GM12878 (cell line): ENCODE results near the gene FRYL. TPM values are rescaled to one million over a fixed set of nuclear protein-coding genes. Genes with fewer than 3 reads are reported as not detected.

Source experiments
- ATAC-seq: fragments of 200-7000 bp; cut with Tn5 transposase; 3 replicates; pipeline ENCODE4 v1.9.1; 2020; ENCODE audit warnings: mild to moderate bottlenecking, moderate library complexity
- BruUV-seq: library from RNA; stranded (reverse); fragments of 400-500 nt; replicated peaks from 2 replicates; lab custom pipeline; 2021; lab: Mats Ljungman, UMichigan
- CTCF ChIA-PET: fragments of 300-600 bp; sonication (Branson Sonifier 250); formaldehyde crosslinking; extraction: SDS; loops from one replicate; lab custom pipeline; 2021; ENCODE audit warnings: inconsistent platforms; lab: Yijun Ruan, JAX
- POLR2A ChIA-PET: fragments of 350-600 bp; formaldehyde crosslinking; extraction: SDS; loops from one replicate; lab custom pipeline; 2021; ENCODE audit warnings: inconsistent platforms; lab: Charles Lee
- RAD21 ChIA-PET: fragments of 300-600 bp; sonication (Branson Sonifier 250); formaldehyde crosslinking; loops from one replicate; lab custom pipeline; 2023; ENCODE audit warnings: antibody characterized with exemption; ENCODE audit not compliant: unreplicated experiment; lab: Charles Lee
- SMC1A ChIA-PET: fragments of 300-600 bp; sonication (Branson Sonifier 250); formaldehyde crosslinking; loops from one replicate; lab custom pipeline; 2023; ENCODE audit not compliant: unreplicated experiment, uncharacterized antibody; lab: Charles Lee
- DNase-seq: peaks from one replicate; pipeline ENCODE4 v3.0.0-alpha.2; 2011; ENCODE audit warnings: low read depth, low spot score
- FAIRE-seq: peaks from 3 replicates; lab custom pipeline; 2011; peaks lifted over from hg19 to GRCh38; lab: Jason Lieb, UNC
- H2AFZ ChIP-seq: 2 replicates; pipeline ENCODE4 v1.6.0; 2011; ENCODE audit warnings: low read depth, low read length, control low read depth; ENCODE audit not compliant: control insufficient read depth
- H3K27ac ChIP-seq: 2 replicates; pipeline ENCODE4 v1.5.1; 2011; ENCODE audit warnings: control low read depth; ENCODE audit not compliant: control insufficient read depth, insufficient read depth
- H3K27me3 ChIP-seq, 2 experiments: replicated peaks in 1 of 2; 2 replicates each; pipeline versions ENCODE4 v1.6.0 to v1.6.1; 2011; ENCODE audit warnings: low read length in 1 of 2; ENCODE audit not compliant: control insufficient read depth in 2 of 2, insufficient read depth in 2 of 2
- H3K36me3 ChIP-seq, 2 experiments: 2 replicates each; pipeline ENCODE4 v1.5.1; 2011; ENCODE audit warnings: low read length in 1 of 2; ENCODE audit not compliant: control insufficient read depth in 2 of 2, insufficient read depth in 2 of 2
- H3K4me1 ChIP-seq: 2 replicates; pipeline ENCODE4 v1.6.1; 2011; ENCODE audit warnings: mild to moderate bottlenecking, low read length, moderate library complexity, mixed read lengths; ENCODE audit not compliant: control insufficient read depth, insufficient read depth
- H3K4me2 ChIP-seq: 2 replicates; pipeline ENCODE4 v1.6.0; 2011; ENCODE audit warnings: control low read depth; ENCODE audit not compliant: control insufficient read depth, insufficient read depth
- H3K4me3 ChIP-seq: fragments of 200-600 bp; sonication (generic); 2 replicates; pipeline ENCODE4 v1.5.1; 2016
- H3K79me2 ChIP-seq: 2 replicates; pipeline ENCODE4 v1.6.0; 2011; ENCODE audit warnings: low read length; ENCODE audit not compliant: control insufficient read depth, insufficient read depth
- H3K9ac ChIP-seq: 2 replicates; pipeline ENCODE4 v1.8.0; 2011; ENCODE audit warnings: low read length, control low read depth, mixed read lengths; ENCODE audit not compliant: control insufficient read depth, insufficient read depth
- H3K9me3 ChIP-seq: replicated peaks from 3 replicates; pipeline ENCODE4 v1.5.1; 2011; ENCODE audit warnings: mild to moderate bottlenecking, low read length; ENCODE audit not compliant: control insufficient read depth, insufficient read depth
- H4K20me1 ChIP-seq: 2 replicates; pipeline ENCODE4 v1.6.0; 2011; ENCODE audit not compliant: control insufficient read depth, insufficient read depth
- BACH1 ChIP-seq: fragments of 450-650 bp; IDR thresholded peaks from 2 replicates; pipeline ENCODE4 v1.6.1; 2017; ENCODE audit warnings: mild to moderate bottlenecking, borderline replicate concordance
- BCLAF1 ChIP-seq: fragments of 450-650 bp; IDR thresholded peaks from 2 replicates; pipeline ENCODE4 v1.6.1; 2017; ENCODE audit warnings: antibody characterized with exemption, mild to moderate bottlenecking, moderate library complexity
- CEBPB ChIP-seq, 2 experiments: fragments of 150-350 bp in 1 of 2; IDR thresholded peaks; 2 replicates each; pipeline ENCODE4 v1.6.1; 2012 to 2014; ENCODE audit warnings: low read depth in 2 of 2, low read length in 2 of 2, borderline replicate concordance in 1 of 2, inconsistent platforms in 1 of 2
- ELK1 ChIP-seq: IDR thresholded peaks from 2 replicates; pipeline ENCODE4 v1.6.1; 2012; ENCODE audit warnings: low read depth, low read length, improper control_type of control experiment
- ETV6 ChIP-seq, 2 experiments: fragments of 450-650 bp in 1 of 2; IDR thresholded peaks in 1 of 2; conservative IDR thresholded peaks in 1 of 2; 2 replicates each; pipeline ENCODE4 v1.6.1; 2014; ENCODE audit warnings: antibody characterized with exemption in 1 of 2, borderline replicate concordance in 1 of 2, low read depth in 1 of 2, mild to moderate bottlenecking in 1 of 2, moderate library complexity in 1 of 2
- HDGF ChIP-seq: fragments of 450-650 bp; IDR thresholded peaks from 2 replicates; pipeline ENCODE4 v1.6.1; 2016; ENCODE audit warnings: antibody characterized with exemption
- IKZF1 ChIP-seq: fragments of 450-650 bp; conservative IDR thresholded peaks from 2 replicates; pipeline ENCODE4 v1.6.1; 2017; ENCODE audit warnings: antibody characterized with exemption, mild to moderate bottlenecking
- IKZF2 ChIP-seq, 2 experiments: fragments of 450-650 bp; IDR thresholded peaks; 2 replicates each; pipeline ENCODE4 v1.6.1; 2017; ENCODE audit warnings: mild to moderate bottlenecking in 2 of 2, moderate library complexity in 2 of 2
- MLLT1 ChIP-seq: fragments of 450-650 bp; IDR thresholded peaks from 2 replicates; pipeline ENCODE4 v1.6.1; 2016; ENCODE audit warnings: mild to moderate bottlenecking
- MYB ChIP-seq: fragments of 150-350 bp; IDR thresholded peaks from 2 replicates; pipeline ENCODE4 v1.6.1; 2014; ENCODE audit warnings: mild to moderate bottlenecking, low read depth, low read length, borderline replicate concordance
- NFYB ChIP-seq: IDR thresholded peaks from 2 replicates; pipeline ENCODE4 v1.6.1; 2011; ENCODE audit warnings: low read depth, mild to moderate bottlenecking, low read length, improper control_type of control experiment, moderate library complexity; ENCODE audit not compliant: insufficient read depth
- NR2C2 ChIP-seq: IDR thresholded peaks from 2 replicates; pipeline ENCODE4 v1.6.1; 2011; ENCODE audit warnings: borderline replicate concordance, low read depth; ENCODE audit not compliant: control insufficient read depth, insufficient read length
- NRF1 ChIP-seq: conservative IDR thresholded peaks from 2 replicates; pipeline ENCODE4 v1.6.1; 2011; ENCODE audit warnings: mild to moderate bottlenecking, low read depth, low read length, improper control_type of control experiment
- RAD21 ChIP-seq: IDR thresholded peaks from 2 replicates; pipeline ENCODE4 v1.6.1; 2011; ENCODE audit warnings: mild to moderate bottlenecking, low read depth, low read length, moderate library complexity; ENCODE audit not compliant: insufficient read depth
- ZNF384 ChIP-seq: IDR thresholded peaks from 2 replicates; pipeline ENCODE4 v1.6.1; 2012; ENCODE audit warnings: low read depth, mild to moderate bottlenecking, low read length, improper control_type of control experiment, borderline replicate concordance
- ZNF622 ChIP-seq: fragments of 450-650 bp; IDR thresholded peaks from 2 replicates; pipeline ENCODE4 v1.6.1; 2017; ENCODE audit warnings: mild to moderate bottlenecking, inconsistent platforms
- WGBS: methylation state at CpG from one replicate; pipeline ENCODE4 v1.1.6; 2016; ENCODE audit warnings: low lambda C conversion rate; ENCODE audit not compliant: insufficient replicate concordance, insufficient coverage; ENCODE audit errors: missing lambda C conversion rate; 5-methylcytosine and 5-hydroxymethylcytosine counted together
- in situ Hi-C: fragments of 300-500 bp; cut with MboI; formaldehyde crosslinking; loops from 9 replicates; pipeline ENCODE4 v1.14.3; 2018; ENCODE audit warnings: mixed read lengths
- intact Hi-C: fragments of 100-400 bp; cut with micrococcal nuclease; formaldehyde crosslinking; loops from one replicate; pipeline ENCODE4 v1.14.2; 2022; ENCODE audit not compliant: unreplicated experiment
- polyA plus RNA-seq, 11 experiments: library from polyadenylated mRNA; depleted of rRNA in 4 of 11; unstranded in 6 of 11; stranded (reverse) in 5 of 11; fragments of >200 nt; fragmentation: Nextera tagmentation in 4 of 11; fragmentation: Illumina TruSeq in 1 of 11; extraction: Ambion mirVana in 4 of 11; extraction: Trizol in 1 of 11; gene quantifications; 1 replicate in 1 of 11; 2 replicates in 10 of 11; pipeline versions ENCODE4 v1.2.1 to v1.2.3, GENCODE V29; 2011 to 2016; ENCODE audit warnings: inconsistent platforms in 2 of 11, missing spikeins in 2 of 11, low read depth in 1 of 11
- total RNA-seq, 4 experiments: library from RNA; depleted of rRNA in 3 of 4; stranded (reverse); fragments of >200 nt in 3 of 4; fragmentation: Illumina TruSeq in 1 of 4; extraction: Trizol in 1 of 4; gene quantifications; 2 replicates each; pipeline versions ENCODE4 v1.2.1 to v1.2.3, GENCODE V29; 2013 to 2021

FRYL gene
- total and polyA plus RNA-seq, 10 of the 15 experiments (the other 5 are each of a cell fraction or from before 2014, with no cell fraction given), result 10.3 to 50.6 (median 28.7) TPM

DNA sequence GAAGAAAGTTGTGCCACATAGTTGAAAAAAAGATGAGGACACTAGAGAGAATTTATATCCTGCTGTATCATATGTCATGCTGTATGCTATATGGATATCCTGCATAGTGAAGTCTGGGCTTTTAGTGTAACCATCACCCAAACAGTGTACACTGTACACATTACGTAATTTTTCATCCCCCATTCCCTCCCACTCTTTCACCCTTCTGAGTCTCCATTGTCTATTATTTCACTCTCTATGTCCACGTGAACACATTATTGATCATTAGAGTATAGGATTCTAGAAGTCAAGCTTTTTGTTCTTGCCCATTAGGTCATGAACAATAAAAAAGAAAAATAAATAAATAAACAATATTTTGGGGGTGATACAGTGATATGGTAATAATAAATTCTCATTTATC, 18.0 kb upstream of the FRYL start:
- intact Hi-C loops, result no loop called here
- DNase-seq, result no peak
- no peak for FAIRE-seq
- 92% methylated on average over 2 of the region's 2 CpGs for WGBS
- CTCF ChIA-PET, result no interaction called here
- BruUV-seq, result no TSS peak
- Histone ChIP-seq H3K27me3 (no peaks in the 10 kb centered on the region), H3K4me3 (no peak overlapping the region), H3K4me2 (no peak overlapping the region), H4K20me1 (no peaks in the 10 kb centered on the region), H3K9me3 (no peaks in the 10 kb centered on the region), H2AFZ (no peak overlapping the region), H3K27ac (no peak overlapping the region), H3K4me1 (peaks cover 17% of the 10 kb centered on the region), H3K79me2 (no peaks in the 10 kb centered on the region), H3K9ac (no peak overlapping the region), H3K36me3 (no peaks in the 10 kb centered on the region)
- no peak for ATAC-seq
- POLR2A ChIA-PET, result interaction anchor here (0.7 kb wide), 1 partner anchor 16 kb away, joined by 7 read pairs; no protein-coding TSS in a partner anchor
- SMC1A ChIA-PET, result interaction anchor here (1.2 kb wide), 1 partner anchor 17 kb away, joined by 6 read pairs; no protein-coding TSS in a partner anchor
- in situ Hi-C loops, result no loop called here
- RAD21 ChIA-PET, result no interaction called here
- TF ChIP-seq ELK1 (no peak), NRF1 (no peak), IKZF2 (IDR thresholded peaks at IDR 0.05) (no peak), IKZF1 (no peak), BACH1 (no peak), RAD21 (no peak), ETV6 (conservative IDR thresholded peaks at IDR 0.05 in 1 of 2, IDR thresholded peaks at IDR 0.05 in 1 of 2; ENCODE audit: borderline replicate concordance in 1 of 2, low read depth in 1 of 2) (no peak), NFYB (no peak), CEBPB (IDR thresholded peaks at IDR 0.05; ENCODE audit: borderline replicate concordance in 1 of 2, low read depth in 2 of 2, low read length in 2 of 2) (no peak), MLLT1 (no peak), ZNF384 (no peak), MYB (no peak), BCLAF1 (no peak), ZNF622 (no peak), HDGF (no peak), NR2C2 (no peak)
